ENCODE results near the gene NUP93. TPM values are rescaled to one million over a fixed set of nuclear protein-coding genes. Genes with fewer than 3 reads are reported as not detected.

Gene NUP93
- total RNA-seq, 1 experiment from 2014 or later: 144 TPM

- Histone ChIP-seq H3K9me3 (ENCODE audit: control insufficient read depth in 1 of 2, insufficient read depth in 1 of 2, low read depth in 1 of 2, low read length in 2 of 2) (no peaks in the 10 kb centered on the region), H3K9ac (ENCODE audit: low read length) (no peak overlapping the region), H3K27ac (ENCODE audit: low read depth, low read length) (no peak overlapping the region), H3K4me2 (ENCODE audit: low read length) (no peak overlapping the region), H3K4me3 (replicated peaks in 1 of 2; ENCODE audit: low read depth in 1 of 2, low read length in 2 of 2) (no peak overlapping the region), H3K27me3 (ENCODE audit: insufficient read depth, low read length) (no peaks in the 10 kb centered on the region), H2AFZ (ENCODE audit: low read depth, low read length, poor library complexity, severe bottlenecking) (no peak overlapping the region), H3K79me2 (ENCODE audit: insufficient read depth, low read length) (peaks cover 4% of the 10 kb centered on the region; the same call in 1 of the 2 replicates), H3K36me3 (ENCODE audit: control insufficient read depth in 1 of 2, insufficient read depth in 2 of 2, low read length in 2 of 2) (peaks cover 0 to 3% of the 10 kb centered on the region in 2 experiments; a peak in 2 of 4 replicates), H4K20me1 (ENCODE audit: insufficient read depth) (no peaks in the 10 kb centered on the region), H3K4me1 (ENCODE audit: control insufficient read depth in 1 of 2, insufficient read depth in 2 of 2, low read length in 2 of 2) (peaks cover 4 to 7% of the 10 kb centered on the region in 2 experiments), H3K9me2 (ENCODE audit: insufficient read depth) (no peaks in the 10 kb centered on the region)
- intact Hi-C loops (cut with micrococcal nuclease): no loop called here
- ChIA-PET RAD21 (ENCODE audit: low non-redundant PET in 1 of 2, low total read pairs in 2 of 2, uncharacterized antibody in 2 of 2, unreplicated experiment in 2 of 2) (no interaction called here), POLR2A (no interaction called here), CTCF (no interaction called here)
- no TSS peak for BruUV-seq (replicated peaks)
- DNase-seq (ENCODE audit: low read depth, low spot score) (no peak), ATAC-seq (no peak)
- TF ChIP-seq ATF3 (IDR thresholded peaks at IDR 0.05): no peak
- no peak for TF ChIP-seq JUND (IDR thresholded peaks at IDR 0.05)
- no peak for TF ChIP-seq MAX (IDR thresholded peaks at IDR 0.05)
- no peak for TF ChIP-seq REST (IDR thresholded peaks at IDR 0.05; ENCODE audit: low read depth)
- no peak for TF ChIP-seq SIN3A (IDR thresholded peaks at IDR 0.05; ENCODE audit: low read depth)
- TF ChIP-seq POLR2AphosphoS5 (IDR thresholded peaks at IDR 0.05; ENCODE audit: low read depth, low read length): no peak
- no peak for TF ChIP-seq TCF7L2 (IDR thresholded peaks at IDR 0.05; ENCODE audit: borderline replicate concordance, extremely low read depth, insufficient read depth, insufficient read length)
- no peak for TF ChIP-seq ELF1 (IDR thresholded peaks at IDR 0.05; ENCODE audit: borderline replicate concordance, low read depth)
- TF ChIP-seq ZNF274 (IDR thresholded peaks at IDR 0.05; ENCODE audit: low read depth, low read length): no peak
- TF ChIP-seq YY1 (IDR thresholded peaks at IDR 0.05; ENCODE audit: extremely low read depth, insufficient replicate concordance, low read depth, low read length): no peak
Measured at GRCh38 chr16:56815721-56816120, 85.8 kb downstream of the NUP93 start.

Measured in HCT116 (cell line).